Stimulated activated CD8-positive, alpha-beta memory T cell treated with anti-CD3 and anti-CD28 coated beads, Interleukin-15, amount 100 ng/mL, for 48 hours (primary cell): ENCODE data around the gene ZNF423.

ENCODE experiments used
- DNase-seq, 2 donors: peaks; one replicate each; pipeline ENCODE4 v3.0.0-alpha.2; 2020; ENCODE audit warnings: low read depth in 2 of 2

The ZNF423 gene

GRCh38 chr16:49643429-49644144, 212.3 kb downstream of the ZNF423 start:
- no peak for DNase-seq

- DNase-seq, result no peak
Measured at GRCh38 chr16:49641250-49641649, 214.7 kb downstream of the ZNF423 start.

GRCh38 chr16:49640581-49640980, 215.3 kb downstream of the ZNF423 start:
- no peak for DNase-seq

GRCh38 chr16:49639739-49640431, 216.0 kb downstream of the ZNF423 start:
- DNase-seq, result no peak

GRCh38 chr16:49638673-49639610, 217.0 kb downstream of the ZNF423 start:
- DNase-seq, result no peak

- no peak for DNase-seq
Measured at GRCh38 chr16:49637933-49638672, 217.8 kb downstream of the ZNF423 start.

- DNase-seq, result no peak
Measured at GRCh38 chr16:49637511-49637910, 218.4 kb downstream of the ZNF423 start.

- DNase-seq, result no peak
Measured at GRCh38 chr16:49636608-49637007, 219.3 kb downstream of the ZNF423 start.

- DNase-seq, result no peak
Measured at GRCh38 chr16:49635591-49636581, 220.0 kb downstream of the ZNF423 start.

GRCh38 chr16:49635009-49635350, 220.9 kb downstream of the ZNF423 start:
- DNase-seq, result no peak

GRCh38 chr16:49634235-49635008, 221.5 kb downstream of the ZNF423 start:
- DNase-seq, result no peak

- no peak for DNase-seq
Measured at GRCh38 chr16:49632795-49633184, 223.1 kb downstream of the ZNF423 start.

- DNase-seq, result no peak
Measured at GRCh38 chr16:49632086-49632794, 223.7 kb downstream of the ZNF423 start.

GRCh38 chr16:49631187-49632041, 224.5 kb downstream of the ZNF423 start:
- DNase-seq, result no peak

GRCh38 chr16:49630783-49631182, 225.1 kb downstream of the ZNF423 start:
- no peak for DNase-seq

GRCh38 chr16:49629851-49630250, 226.1 kb downstream of the ZNF423 start:
- DNase-seq, result no peak

- no peak for DNase-seq
Measured at GRCh38 chr16:49628148-49628547, 227.8 kb downstream of the ZNF423 start.
